HG02610 (cell line): ENCODE measurements around the gene GRIP1.

Experiments used
- ATAC-seq: cut with Tn5 transposase; IDR thresholded peaks from one replicate; pipeline ENCODE4 v1.9.1; 2021; ENCODE audit warnings: mild to moderate bottlenecking, moderate library complexity; ENCODE audit not compliant: unreplicated experiment

GRIP1 gene

GRCh38 chr12:66692986-66693385, 14.1 kb upstream of the GRIP1 start:
- ATAC-seq: no peak

DNA sequence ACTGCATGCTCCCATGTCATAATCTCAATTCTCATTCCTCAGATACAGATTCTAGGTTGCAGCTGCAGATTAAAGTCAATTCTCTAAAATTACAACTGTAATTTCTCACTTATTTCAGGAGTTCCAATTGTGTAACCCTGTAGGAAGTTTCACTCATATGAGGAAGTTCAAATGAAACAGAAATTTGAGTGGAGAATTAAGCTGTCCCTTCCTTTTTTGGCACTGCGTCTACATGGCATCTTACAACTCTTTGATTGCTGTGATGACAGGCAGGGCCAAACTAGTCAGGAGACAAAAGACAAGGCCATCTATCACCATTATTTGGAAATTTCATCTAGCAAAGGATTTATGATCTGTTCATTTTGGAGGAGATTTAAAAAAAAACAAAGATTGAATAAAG, 13.3 kb upstream of the GRIP1 start:
- no peak for ATAC-seq

DNA sequence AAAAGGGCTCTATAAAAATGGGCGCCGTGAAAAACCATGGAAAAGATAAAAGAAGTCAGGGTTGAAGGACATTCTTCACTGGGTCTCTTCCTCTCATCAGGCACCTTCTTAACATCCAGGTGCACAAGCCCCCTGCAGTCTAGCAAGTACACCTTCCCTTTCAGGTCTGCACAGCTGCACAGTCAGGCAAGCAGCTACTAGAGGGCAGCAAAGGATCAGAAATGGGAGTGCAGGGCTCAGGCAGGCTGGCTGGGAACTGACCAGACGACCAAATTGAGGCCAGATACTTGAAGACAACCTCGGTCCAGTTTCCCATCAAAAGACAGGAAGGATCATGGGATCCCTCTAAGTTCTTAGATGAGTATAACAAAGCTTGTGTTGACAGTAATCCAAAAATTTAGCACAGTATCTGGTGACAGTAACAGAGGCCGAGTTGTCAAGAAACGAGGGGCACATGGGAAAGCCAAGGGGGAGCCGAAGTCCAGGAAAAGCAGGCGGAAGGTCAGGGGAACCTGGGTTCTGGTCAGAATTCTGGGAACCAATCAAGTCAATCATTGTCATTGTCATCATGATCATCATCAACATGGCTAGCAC, 10.1 kb upstream of the GRIP1 start:
- ATAC-seq: no peak

DNA sequence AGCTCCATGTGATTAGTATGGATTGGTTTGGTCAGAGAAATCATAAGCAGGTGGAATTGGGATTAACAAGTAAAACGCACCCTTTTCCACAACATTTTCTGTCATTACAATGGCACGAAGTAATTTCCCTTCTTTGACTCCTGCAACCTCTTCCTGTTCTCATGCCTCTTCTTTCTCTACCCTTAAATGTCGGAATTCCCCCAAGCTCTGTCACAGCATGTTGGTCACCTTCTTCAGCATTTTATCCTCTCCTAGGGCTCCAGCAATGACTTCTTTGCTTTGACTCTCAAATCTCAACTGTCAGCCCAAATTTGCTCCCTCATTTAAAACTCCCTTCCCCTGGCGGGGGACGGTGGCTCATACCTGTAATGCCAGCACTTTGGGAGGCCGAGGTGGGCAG, 5.3 kb upstream of the GRIP1 start:
- no peak for ATAC-seq

- no peak for ATAC-seq
Observed at GRCh38 chr12:66683822-66684221, 4.9 kb upstream of the GRIP1 start.

GRCh38 chr12:66683073-66683472, 4.2 kb upstream of the GRIP1 start:
- no peak for ATAC-seq

DNA sequence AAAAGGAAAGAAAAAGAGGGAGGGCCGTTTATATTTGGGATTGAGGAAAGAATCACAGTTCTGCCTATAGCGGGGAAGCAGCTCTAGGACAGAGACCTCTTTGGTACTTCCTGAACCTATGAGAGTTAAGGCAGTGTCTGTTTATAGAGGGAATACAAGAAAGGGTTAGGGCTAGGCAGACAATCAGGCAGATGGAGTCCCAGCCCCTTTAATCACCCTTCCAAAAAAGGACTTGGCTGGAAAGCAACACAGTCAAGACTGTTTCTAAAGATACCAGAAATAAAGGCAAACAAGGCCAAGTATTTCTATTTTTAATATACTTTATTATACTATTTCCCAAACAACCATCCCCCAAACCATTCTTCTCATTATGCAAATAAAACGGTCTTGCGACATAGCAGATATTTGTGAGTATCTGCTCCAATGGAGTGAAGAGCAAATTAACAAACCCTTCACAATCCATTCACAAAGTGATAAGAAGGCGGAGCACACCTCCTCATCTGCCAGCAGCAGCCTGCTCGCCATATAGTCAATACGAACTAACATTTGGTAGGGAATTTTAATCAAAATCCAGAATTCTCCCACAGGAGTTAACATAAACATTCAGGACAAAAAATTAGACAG, 697 bp upstream of the GRIP1 start:
- no peak for ATAC-seq

DNA sequence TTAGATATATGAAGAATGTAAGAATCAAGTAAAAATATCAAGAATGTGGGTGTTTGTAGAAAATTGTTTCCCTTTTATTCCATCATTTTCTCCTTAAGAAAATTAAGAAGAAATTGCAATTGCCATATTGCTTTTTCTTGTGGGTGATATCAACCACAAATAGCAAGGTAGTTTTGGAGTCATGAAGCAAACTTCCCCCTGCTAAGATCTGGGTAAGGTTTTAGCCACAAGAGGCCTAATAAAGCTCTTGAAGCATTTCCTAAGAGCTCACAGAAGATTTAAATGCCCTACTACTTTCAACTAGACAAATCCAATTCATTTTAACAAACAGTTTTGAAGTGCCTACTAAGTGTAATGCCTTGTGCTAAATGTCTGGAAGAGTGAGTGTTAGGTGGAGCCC, 2.6 kb downstream of the GRIP1 start:
- no peak for ATAC-seq

DNA sequence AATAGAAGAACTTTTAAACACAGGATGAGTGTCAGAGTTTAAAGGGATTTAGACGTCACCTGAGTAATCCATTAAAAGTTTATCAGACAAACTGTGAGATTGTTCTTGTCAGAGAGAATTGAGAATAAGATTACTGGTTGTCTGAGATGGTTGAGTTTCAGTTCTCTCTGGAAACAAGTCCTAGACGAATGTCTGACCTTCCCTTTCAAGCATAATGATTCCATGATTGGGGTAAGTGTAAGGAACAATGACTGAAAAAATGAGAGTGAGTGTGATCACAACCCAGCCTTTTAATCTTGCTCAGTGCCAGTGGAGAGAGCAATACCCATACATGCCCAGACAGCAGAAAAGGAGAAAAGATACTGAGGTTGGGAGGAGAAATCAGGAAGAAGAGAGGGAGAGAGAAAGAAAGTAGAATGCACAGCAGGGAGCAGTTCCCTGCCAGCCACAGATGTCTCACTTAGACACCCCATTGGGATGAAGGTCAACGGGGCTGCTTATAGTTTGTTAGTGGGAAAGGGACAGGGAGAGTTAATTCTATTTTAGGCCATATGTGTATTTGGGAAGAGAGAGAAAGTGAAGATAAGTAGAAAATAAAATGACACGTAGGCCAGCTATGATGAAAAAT, 4.3 kb downstream of the GRIP1 start:
- no peak for ATAC-seq

- no peak for ATAC-seq
Observed at GRCh38 chr12:66669541-66669940, 9.3 kb downstream of the GRIP1 start.

DNA sequence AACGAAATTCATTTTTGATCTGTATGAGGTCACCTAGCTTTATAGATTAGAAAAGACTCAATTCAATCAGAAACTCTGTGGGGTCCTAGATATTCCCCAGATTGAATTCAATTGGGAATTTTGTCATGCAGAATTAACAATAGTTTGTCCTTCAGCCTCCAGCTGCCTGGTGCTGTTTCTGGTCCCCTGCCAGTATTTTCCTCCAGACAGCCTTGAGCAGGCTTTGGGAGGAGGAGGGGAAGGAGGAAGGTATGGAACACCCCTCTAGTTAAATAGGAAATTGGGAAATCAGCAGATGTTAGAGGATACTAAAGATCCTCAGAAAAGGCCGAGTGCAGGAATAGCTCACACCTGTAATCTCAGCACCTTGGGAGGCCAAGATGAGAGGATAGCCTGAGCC, 10.6 kb downstream of the GRIP1 start:
- ATAC-seq: no peak

DNA sequence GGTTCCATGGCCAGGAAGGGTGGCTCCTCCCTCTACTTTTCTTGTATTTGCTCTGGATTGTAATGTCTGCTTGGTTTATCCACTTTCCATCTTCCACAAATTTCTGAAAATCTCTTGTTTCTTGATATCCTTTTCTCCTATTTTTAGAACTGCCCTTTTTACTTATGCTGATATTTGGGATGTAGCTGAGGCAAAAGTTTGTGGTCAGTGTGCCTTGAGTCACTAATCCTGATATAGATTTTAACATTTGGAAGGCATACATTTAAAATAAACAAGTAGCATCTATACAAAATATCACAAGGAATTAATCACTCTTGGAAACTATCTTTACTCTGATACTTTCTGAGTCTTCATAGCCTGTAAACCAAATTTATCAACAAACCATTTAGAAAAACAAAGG, 11.0 kb downstream of the GRIP1 start:
- no peak for ATAC-seq

DNA sequence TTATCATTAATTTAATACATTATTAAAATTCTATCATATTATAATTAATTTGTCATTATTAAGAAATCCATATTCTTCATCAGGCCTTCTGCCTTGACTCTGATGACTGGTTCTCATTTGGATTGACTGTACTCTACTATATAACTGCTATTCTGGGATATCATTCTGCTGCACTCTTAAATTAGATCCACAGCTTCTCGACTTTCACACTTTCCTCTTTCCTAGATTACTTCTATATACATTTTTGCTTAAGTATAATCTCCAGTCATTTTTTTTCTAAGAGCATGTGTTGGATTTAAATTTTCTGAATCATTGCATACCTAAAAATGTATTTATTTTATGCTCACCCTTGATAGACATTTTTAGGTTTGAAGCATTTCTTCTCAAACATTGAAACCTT, 12.4 kb downstream of the GRIP1 start:
- no peak for ATAC-seq

DNA sequence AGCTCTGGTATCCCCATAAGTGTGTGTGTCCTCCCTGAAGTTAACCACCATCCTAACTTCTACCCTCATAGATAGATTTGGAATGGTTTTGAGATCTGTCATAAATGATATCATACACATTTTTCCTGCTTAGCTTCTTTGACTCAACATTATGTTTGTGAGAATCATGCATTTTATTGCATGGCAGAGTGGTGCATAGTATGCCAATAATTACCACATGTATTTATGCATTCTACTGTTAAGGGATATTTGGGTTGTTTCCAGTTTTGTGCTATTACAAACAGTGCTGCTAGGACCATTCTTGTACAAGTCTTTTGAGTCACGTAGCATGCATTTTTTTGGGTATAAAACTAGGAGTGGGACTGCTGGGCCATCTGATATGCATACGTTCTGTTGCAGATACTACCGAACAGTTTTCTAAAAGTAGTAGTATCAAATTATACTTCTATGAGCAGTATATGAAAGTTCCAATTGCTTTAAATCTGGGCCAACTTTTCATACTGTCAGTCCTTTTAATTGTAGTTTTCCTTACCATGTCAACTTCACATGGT, 13.4 kb downstream of the GRIP1 start:
- no peak for ATAC-seq

DNA sequence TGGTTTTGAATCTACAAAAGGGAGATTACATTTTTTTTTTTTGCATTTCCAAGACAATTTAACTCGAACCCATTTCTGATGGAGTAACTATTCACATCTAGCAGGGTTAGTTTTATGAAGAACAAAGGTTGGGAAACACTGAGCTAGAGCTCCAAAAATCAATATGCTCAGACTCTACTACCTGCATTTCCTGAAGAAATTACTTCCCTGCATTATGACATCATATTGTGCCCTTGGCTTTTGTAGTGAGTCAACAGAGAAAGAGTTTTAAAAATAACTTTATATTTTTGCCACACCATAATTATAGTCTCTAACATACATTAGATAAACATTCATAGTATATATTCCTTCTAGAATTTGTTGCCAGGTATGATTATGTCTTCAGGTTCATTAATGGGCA, 14.8 kb downstream of the GRIP1 start:
- ATAC-seq: no peak

DNA sequence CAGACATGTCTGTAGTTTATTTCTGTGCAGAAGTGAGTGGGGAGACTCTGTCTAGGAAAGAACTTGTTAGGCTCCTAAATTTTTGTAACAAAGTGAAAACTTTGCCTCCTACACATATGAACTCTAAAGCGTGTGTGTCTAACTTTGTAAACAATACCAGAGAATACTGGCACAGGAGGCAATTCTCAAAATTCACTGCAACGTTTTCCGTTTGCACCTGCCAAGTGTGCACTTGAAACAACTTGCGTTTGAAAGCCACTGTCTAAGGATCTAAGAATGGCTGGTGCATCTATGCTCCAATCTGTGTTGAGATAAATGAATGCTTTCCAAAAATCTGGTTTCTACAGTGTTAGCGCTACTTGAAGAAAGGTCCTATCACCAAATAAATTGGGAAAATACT, 15.3 kb downstream of the GRIP1 start:
- no peak for ATAC-seq

- no peak for ATAC-seq
Observed at GRCh38 chr12:66662729-66663128, 16.1 kb downstream of the GRIP1 start.

DNA sequence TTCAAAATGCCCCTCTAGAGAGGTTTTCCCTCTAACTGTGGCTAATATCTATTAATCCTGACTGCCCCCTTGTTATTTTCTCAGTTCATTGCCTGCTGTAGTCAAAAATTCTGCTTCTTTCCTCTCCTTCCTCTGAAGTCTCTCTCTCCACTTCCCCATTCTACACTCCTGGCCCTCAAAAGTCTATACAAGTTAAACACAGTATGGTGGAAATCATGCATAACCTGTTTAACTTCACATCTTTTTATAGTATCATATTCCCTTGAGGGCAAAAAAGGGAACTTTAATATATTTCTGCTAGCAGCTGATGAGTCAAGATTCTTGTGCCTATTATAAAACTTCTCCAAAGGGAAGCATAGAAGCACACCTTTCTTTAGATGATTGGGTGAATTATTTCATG, 16.7 kb downstream of the GRIP1 start:
- ATAC-seq: peak; percentile 59

GRCh38 chr12:66661357-66661756, 17.5 kb downstream of the GRIP1 start:
- ATAC-seq: peak; percentile 49

- no peak for ATAC-seq
Observed at GRCh38 chr12:66653796-66654195, 25.1 kb downstream of the GRIP1 start.

- no peak for ATAC-seq
Observed at GRCh38 chr12:66648033-66648735, 30.7 kb downstream of the GRIP1 start.
